Nephron progenitor cell (in vitro differentiated cells): Measurements from ENCODE around the gene TOP1.
"Not testable (repeated sequence)": the region's sequence is repeated elsewhere in the genome, so short reads cannot be mapped to it uniquely, and the experiment has no call there.

Source experiments
- DNase-seq: peaks from one replicate; pipeline ENCODE4 v3.0.0; 2021
- H3K27ac Mint-ChIP-seq: 2 replicates; pipeline ENCODE4 v1.8.0; 2021; ENCODE audit warnings: mild to moderate bottlenecking, moderate library complexity, mixed read lengths
- H3K27me3 Mint-ChIP-seq: 2 replicates; pipeline ENCODE4 v1.8.0; 2021; ENCODE audit warnings: mild to moderate bottlenecking, low read depth, mixed read lengths; ENCODE audit not compliant: poor library complexity
- H3K36me3 Mint-ChIP-seq: 2 replicates; pipeline ENCODE4 v1.8.0; 2021; ENCODE audit warnings: low read depth, mixed read lengths
- H3K4me1 Mint-ChIP-seq: 2 replicates; pipeline ENCODE4 v1.8.0; 2021; ENCODE audit warnings: mixed read lengths
- H3K4me3 Mint-ChIP-seq: 2 replicates; pipeline ENCODE4 v1.8.0; 2021; ENCODE audit warnings: mild to moderate bottlenecking, moderate library complexity, mixed read lengths
- H3K9me3 Mint-ChIP-seq: 2 replicates; pipeline ENCODE4 v1.8.0; 2021; ENCODE audit warnings: mild to moderate bottlenecking, moderate library complexity, mixed read lengths
- CTCF ChIP-seq: fragments of 200-600 bp; sonication (generic); IDR thresholded peaks from 2 replicates; pipeline ENCODE4 v1.5.0; 2021; ENCODE audit warnings: antibody characterized with exemption

Gene TOP1

GRCh38 chr20:41111578-41111951 lies 82.9 kb downstream of the TOP1 start:
- Mint-ChIP-seq H3K27ac (peak overlapping the region; percentile 40), H3K27me3 (peaks cover 3% of the 10 kb centered on the region), H3K4me1 (peaks cover 5% of the 10 kb centered on the region), H3K36me3 (peaks cover 91% of the 10 kb centered on the region), H3K9me3 (no peaks in the 10 kb centered on the region), H3K4me3 (no peak overlapping the region)
- no peak for TF ChIP-seq CTCF
- DNase-seq, result no peak

GRCh38 chr20:41116282-41116956 lies 87.8 kb downstream of the TOP1 start:
- no peak for DNase-seq
- Mint-ChIP-seq H3K27me3 (peaks cover 3% of the 10 kb centered on the region), H3K4me1 (peaks cover 5% of the 10 kb centered on the region), H3K4me3 (no peak overlapping the region), H3K36me3 (peaks cover 86% of the 10 kb centered on the region), H3K9me3 (no peaks in the 10 kb centered on the region), H3K27ac (peak overlapping the region; percentile 84)
- TF ChIP-seq CTCF, result no peak

- not testable (repeated sequence) for DNase-seq, H3K27me3 Mint-ChIP-seq, H3K4me1 Mint-ChIP-seq, H3K9me3 Mint-ChIP-seq, H3K4me3 Mint-ChIP-seq
- Mint-ChIP-seq H3K36me3 (peaks cover 83% of the 10 kb centered on the region), H3K27ac (peak overlapping the region; percentile 47)
Observed at GRCh38 chr20:41118159-41118558, 89.5 kb downstream of the TOP1 start.

- no peaks in the 10 kb centered on the region for H3K4me1 Mint-ChIP-seq
- TF ChIP-seq CTCF, result no peak
- peaks cover 3% of the 10 kb centered on the region for H3K27me3 Mint-ChIP-seq
- peaks cover 86% of the 10 kb centered on the region for H3K36me3 Mint-ChIP-seq
- no peaks in the 10 kb centered on the region for H3K9me3 Mint-ChIP-seq
- no peak for DNase-seq
- H3K27ac Mint-ChIP-seq, result peak overlapping the region; percentile 20
- no peak overlapping the region for H3K4me3 Mint-ChIP-seq
Observed at GRCh38 chr20:41118632-41119031, 90.0 kb downstream of the TOP1 start.

- no peaks in the 10 kb centered on the region for H3K9me3 Mint-ChIP-seq
- H3K27me3 Mint-ChIP-seq, result peaks cover 3% of the 10 kb centered on the region
- TF ChIP-seq CTCF, result no peak
- no peak for DNase-seq
- H3K27ac Mint-ChIP-seq, result peak overlapping the region; percentile 24
- no peaks in the 10 kb centered on the region for H3K4me1 Mint-ChIP-seq
- peaks cover 84% of the 10 kb centered on the region for H3K36me3 Mint-ChIP-seq
- no peak overlapping the region for H3K4me3 Mint-ChIP-seq
Observed at GRCh38 chr20:41119614-41120561, 91.3 kb downstream of the TOP1 start.

- Mint-ChIP-seq H3K27me3 (peaks cover under 1% of the 10 kb centered on the region), H3K9me3 (no peaks in the 10 kb centered on the region), H3K27ac (peak overlapping the region; percentile 70), H3K4me3 (no peak overlapping the region), H3K36me3 (peaks cover 84% of the 10 kb centered on the region), H3K4me1 (no peaks in the 10 kb centered on the region)
- TF ChIP-seq CTCF, result no peak
- no peak for DNase-seq
Observed at GRCh38 chr20:41121399-41121798, 92.8 kb downstream of the TOP1 start.
